SIG-M5 treated with dmso at 0.1 percent for 504 hours (cell line): ENCODE data around the gene ZNF532.
A peak's percentile ranks its signal among the peaks of the same experiment; 100 is the strongest.
"Not testable (repeated sequence)": the region's sequence is repeated elsewhere in the genome, so short reads cannot be mapped to it uniquely, and the experiment has no call there.

Source experiments
- DNase-seq: peaks from one replicate; lab custom pipeline; 2025; ENCODE audit not compliant: unreplicated experiment; lab: John Stamatoyannopoulos, UW

ZNF532 gene

DNA sequence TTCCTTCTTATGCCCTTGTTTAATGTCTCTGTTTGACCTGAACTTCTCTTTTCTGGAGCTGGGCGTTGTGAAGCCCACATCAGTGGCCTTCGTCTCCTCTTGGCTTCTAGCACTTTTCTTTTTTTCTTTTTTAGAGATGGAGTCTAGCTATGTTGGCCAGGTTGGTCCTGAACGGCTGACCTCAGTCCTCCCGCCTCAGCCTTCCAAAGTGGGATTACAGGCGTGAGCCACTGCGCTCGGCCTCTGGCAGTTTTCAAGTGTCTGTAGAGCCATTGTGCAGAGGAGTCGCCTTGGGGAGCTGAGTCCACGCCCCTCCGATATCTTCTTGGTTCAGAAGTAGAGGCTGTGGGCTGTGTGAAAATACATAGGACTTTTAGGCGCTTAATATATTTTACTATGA, 36.5 kb downstream of the ZNF532 start:
- no peak for DNase-seq

DNA sequence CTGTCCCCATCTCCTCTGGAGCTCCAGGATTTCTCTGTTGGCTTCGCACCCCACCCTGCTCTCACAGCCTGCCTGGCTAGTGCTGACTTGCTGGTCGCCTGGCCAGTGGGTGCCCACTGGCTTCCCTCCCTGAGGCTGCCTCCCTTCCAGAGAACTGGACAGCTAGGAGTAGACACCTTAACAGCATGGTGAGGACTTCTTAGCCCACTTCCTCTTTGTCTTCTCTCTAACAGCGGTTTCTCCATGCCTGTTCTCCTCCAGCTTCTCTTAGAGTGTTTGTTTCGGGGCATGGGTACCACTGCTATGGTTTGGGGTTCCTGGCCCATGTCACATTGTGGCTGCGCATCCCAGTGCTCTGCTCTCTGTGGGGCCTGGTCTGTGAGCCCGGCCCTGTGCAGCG, 37.1 kb downstream of the ZNF532 start:
- DNase-seq = no peak

DNA sequence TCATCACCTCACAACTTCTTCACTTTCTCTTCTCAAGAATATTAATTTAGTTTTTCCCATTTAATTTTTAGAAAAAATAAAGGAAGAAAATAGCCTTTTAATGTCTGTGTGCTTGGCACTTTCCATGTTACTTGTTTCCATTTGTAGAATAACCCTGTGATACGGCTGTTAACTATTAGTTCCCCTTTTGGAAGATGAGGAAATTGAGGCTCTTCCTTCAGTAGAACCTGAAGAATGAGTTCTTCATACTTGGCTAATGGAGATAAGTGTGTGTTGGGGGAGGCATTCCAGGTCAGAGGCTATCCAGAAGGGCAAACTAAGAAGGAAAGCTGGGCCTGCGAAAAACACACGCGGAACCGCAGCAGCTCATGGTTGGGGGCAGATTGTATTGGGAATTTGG, 38.3 kb downstream of the ZNF532 start:
- DNase-seq = peak; percentile 49

DNA sequence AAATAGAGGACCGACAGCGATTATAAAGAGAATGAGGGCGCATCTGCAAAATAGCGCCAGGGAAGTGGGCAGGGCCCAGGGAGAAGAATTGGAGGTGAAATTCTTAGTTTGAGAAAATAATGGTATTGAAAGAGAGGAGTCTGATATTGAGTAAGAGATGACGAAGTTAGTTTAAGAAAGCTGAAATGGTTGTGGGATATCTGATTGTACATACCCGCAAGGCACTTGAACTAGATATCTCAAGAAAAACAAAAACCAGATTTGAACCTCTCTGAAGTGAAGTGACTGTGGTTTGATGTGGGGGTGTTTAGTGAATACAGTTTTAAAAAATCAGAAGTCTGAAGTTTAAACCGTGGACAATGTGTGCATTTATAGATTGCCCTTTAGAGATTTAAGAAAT, 38.9 kb downstream of the ZNF532 start:
- no peak for DNase-seq

DNA sequence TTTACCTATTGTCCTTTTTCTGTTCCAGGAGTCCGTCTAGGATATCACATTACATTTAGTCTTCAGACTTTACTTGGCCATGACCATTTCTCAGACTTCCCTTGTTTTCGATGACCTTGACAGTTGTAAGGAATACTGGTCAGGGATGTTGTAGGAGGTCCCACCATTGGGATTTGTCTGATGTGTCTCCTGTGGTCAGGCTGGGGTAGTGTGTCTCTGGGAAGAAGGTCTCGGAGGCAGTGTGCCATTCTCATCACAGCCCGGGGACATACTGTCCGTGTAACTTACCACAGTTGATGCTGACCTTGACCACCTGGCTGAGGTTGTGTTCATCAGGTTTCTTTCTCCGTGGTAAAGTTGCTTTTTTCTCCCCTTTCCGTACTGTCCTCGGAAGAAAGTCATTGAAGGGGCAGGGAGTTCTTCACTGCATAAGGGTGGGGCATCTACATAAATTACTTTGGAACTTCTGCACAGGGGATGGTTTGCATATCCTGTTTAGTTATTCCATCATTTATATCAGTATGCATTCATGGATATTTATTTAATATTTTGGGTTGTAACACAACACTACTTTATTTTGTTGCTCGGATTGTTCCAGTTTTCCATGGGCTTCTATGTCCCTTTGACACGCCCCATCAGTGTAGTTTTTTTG, 41.2 kb downstream of the ZNF532 start:
- no peak for DNase-seq

DNA sequence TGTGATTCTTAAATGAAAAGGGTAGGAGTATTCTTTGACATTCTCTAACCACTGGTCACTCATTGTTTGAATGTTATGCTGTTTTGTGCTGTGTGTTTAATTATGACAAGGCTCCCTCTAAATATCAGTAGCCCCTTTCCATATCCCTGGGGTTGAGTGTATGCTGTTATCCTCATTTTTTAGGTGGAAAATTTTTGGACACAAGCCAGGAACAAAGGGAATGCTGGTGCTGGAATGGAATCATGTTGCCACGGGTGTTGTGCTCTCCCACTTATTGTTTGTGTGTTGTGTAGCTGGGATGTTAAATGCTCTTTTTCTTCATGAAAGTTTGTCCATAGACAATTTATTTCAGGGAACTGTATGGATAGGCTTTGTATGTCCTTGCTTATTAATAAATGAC, 43.3 kb downstream of the ZNF532 start:
- DNase-seq = no peak

DNA sequence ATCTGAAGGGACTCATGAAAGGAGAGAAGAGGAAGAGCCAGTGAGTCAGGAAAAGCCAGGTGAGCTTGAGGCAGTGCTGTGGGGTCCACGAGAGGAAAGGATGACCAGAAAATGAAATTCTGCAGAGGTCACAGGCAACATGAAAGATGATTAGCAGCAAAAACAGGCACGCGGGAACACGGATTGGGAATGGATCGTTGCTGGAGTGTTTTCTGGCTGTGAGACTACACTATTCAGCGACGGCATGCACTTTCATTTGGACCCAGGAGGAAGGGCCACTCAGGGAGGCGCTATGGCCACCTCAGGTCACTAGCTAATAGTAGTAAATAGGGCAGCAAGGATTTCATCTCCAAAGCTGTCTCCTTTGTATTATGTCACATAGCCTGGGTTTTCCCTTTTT, 44.8 kb downstream of the ZNF532 start:
- DNase-seq = no peak

DNA sequence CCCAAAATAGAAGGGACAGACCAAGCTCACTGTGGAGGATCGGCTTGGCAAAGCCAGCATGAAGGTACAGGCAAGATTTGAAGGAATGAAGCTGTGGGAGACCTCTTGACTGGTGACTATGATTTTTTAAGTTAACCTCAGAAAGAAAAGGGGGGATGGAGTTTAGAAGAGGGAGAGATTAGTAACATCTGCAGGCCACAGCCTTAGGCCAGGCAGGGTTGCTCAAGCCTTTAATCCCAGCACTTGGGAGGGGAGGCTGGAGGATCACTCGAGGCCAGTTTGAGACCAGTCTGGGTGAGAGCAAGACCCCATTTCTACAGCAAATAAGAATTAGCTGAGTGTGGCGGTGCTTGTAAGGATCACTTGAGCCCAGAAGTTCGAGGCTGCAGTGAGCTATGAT, 46.6 kb downstream of the ZNF532 start:
- no peak for DNase-seq

DNA sequence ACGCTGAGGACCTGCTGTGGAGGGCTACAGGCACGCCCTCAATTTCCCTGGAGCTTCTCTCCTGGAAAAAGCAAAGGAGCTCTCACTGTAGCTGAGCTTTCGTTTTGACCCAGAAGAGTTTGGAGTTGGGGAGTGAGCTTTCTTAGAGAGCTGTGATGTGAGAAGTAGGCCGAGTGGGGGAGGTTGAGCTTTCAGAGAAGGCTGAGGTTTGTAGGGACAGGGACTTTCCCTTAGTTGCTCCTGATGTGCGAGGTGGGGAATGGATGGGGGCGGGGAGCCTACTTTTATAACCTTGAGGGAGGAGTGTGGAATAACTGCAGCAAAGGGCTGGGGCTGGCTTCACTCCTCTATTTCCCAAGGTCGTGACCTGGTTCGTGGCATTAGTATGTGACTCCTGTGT, 47.1 kb downstream of the ZNF532 start:
- no peak for DNase-seq

DNA sequence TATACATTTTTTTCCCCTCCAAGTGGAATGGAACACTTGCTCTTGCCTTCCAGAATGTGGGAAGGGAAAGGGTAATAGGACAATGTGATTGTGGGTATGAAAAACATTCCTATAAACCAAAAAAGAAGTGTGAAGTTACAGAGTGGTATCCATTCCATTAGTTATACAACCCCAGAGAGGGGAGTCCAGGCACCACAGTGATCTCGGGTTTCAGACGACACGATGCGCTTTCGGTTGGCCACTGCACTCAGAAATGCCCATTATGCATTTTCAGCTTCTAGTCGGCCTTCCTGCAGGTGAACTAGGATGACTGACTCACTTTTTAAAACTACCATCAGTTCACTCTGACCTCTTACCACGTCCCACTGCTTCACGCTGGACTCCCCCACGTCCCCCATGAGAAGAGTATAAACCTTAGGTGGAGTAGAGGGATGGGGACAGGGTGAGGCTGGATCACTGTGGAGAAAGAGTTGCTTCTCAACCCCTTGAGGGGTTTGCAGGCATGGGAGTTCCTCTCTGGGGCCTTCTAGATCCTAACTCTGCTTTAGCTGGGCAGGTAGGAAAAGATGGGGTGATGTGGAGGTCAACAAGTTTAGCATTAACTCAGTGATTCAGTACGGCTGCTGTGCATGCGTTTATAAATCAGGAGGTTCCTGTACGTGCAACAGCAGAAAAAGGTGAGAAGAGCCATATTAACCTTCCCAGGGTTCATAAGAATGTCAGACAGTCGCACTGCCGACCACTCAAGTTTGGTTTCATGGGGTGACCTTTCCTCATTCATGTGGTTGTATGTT, 50.5 kb downstream of the ZNF532 start:
- no peak for DNase-seq

DNA sequence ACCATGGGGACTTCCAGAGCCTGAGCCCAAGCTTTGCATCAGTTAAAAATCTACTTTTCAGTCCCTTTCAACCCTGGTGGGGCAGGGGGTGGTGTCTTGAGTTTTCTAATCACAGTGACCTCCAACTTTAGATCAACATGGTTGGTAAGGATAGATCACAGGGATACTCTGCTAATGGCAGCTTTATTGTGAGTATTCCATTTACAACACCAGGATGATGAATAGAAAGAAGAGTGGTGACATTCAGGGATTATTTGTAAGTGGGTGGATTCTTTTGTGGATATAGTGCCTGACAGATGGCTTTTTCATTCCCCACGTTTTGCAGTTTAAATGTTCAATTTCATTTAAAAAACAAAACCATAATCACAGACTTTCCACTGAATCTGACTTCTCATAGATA, 51.3 kb downstream of the ZNF532 start:
- DNase-seq = no peak

DNA sequence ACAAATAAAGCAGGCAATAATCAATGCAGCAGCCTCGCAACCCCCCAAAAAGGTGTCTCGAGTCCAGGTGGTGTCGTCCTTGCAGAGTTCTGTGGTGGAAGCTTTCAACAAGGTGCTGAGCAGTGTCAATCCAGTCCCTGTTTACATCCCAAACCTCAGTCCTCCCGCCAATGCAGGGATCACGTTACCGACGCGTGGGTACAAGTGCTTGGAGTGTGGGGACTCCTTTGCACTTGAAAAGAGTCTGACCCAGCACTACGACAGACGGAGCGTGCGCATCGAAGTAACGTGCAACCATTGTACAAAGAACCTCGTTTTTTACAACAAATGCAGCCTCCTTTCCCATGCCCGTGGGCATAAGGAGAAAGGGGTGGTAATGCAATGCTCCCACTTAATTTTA, 55.3 kb downstream of the ZNF532 start:
- not testable (repeated sequence) for DNase-seq

DNA sequence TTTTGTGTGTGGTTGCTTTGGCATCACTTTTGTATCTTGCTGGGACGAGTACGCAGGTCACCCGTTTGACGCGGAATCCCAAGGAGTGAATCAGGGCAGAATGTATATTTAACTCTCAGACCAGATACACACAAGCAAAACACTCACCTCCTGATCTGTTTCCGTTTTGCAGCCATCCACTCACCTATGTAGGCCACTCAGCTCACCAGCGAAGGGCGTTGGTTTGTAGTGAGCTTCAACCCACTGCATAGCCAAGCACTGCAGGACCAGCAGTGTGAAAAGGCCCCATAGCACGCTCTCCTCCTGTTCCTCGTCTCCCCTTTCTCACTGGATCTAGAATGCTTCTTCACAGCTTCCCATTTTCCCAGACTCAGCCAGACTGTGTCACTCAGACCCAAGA, 58.3 kb downstream of the ZNF532 start:
- DNase-seq = no peak

DNA sequence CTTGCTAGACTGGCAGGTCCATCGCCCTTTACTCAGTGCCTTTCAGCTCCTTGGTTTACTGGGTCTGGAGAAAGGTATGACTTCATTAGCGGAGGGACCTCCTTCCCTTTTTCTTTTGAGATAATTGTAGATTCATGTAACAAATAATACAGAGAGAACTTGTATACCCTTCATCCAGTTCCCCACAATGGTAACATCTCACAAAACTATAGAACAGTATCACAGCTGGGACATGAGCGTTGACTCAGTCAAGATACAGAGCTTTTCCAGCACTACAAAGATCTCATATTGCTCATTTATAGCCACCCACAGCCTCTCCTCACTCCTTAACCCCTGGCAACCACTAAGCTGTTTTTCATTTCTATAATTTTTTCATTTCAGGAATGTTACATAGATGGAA, 59.8 kb downstream of the ZNF532 start:
- no peak for DNase-seq

DNA sequence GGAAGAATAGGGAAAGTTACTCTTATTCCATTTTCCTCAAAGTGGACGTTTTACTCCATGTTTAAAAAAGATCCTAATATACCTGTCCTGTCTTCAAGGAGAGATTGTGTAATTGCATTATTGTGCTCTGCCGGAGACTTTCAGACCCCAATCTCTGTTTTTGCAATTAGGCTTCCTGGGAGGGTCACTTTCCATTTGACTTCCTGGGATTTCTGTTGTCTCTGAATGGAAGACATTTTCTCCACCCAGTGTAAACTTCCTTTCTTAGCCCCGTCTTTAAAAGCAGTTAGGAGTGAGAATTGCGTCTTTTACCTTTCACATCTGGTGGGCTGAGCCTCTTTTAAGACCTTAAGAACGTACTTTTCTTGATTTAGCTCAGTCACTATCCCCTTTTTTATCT, 63.0 kb downstream of the ZNF532 start:
- DNase-seq = no peak

DNA sequence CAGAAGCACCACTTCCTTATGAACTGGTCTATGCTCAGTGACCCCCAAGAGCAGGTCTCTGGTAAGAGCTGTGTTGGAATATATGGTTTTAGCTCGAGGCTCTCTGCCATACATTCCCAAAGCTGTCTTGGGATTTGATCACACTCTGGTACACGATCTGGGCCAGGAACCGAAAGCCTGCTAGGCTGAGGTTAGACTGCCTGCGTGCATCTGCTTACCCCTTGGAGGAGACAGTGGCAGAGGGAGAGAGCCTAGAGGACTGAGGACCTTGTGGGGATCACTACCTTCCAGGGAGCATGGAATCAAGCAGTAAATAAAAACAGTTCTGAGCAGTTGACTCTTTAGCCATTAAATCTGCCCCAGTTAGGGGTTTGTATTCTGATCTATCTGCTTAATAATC, 63.7 kb downstream of the ZNF532 start:
- no peak for DNase-seq

DNA sequence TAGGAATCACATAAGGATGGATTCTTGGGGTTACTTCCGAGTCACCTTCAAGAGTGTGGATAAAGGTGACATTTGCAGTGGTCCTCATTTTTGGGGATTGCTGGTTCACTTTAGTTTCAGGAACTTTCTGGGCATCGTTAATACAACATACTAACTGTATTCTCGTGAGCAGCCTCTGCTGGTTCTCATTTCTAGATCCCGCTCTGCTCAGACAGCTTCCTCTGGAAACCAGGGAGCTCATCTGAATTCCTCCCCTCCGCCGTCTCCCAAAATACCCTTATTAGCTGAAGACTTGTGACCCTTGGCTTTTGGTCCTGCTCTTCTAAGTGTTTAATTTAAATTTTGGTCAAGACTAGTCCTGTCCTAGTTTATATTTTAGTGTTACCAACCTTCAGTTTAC, 64.5 kb downstream of the ZNF532 start:
- DNase-seq = no peak

DNA sequence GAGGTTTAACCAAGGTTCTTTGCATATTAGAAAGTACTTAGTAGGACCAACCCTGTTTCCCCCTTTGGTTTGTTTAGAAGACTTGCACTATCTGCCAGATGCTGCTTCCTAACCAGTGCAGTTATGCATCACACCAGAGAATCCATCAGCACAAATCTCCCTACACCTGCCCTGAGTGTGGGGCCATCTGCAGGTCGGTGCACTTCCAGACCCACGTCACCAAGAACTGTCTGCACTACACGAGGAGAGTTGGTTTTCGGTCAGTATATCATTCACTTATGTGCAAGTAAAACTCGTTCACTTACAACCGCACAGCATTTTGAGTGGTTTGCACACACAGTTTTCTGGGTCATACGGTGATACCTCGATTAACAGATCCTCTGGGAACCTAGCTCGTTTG, 69.7 kb downstream of the ZNF532 start:
- DNase-seq = no peak

DNA sequence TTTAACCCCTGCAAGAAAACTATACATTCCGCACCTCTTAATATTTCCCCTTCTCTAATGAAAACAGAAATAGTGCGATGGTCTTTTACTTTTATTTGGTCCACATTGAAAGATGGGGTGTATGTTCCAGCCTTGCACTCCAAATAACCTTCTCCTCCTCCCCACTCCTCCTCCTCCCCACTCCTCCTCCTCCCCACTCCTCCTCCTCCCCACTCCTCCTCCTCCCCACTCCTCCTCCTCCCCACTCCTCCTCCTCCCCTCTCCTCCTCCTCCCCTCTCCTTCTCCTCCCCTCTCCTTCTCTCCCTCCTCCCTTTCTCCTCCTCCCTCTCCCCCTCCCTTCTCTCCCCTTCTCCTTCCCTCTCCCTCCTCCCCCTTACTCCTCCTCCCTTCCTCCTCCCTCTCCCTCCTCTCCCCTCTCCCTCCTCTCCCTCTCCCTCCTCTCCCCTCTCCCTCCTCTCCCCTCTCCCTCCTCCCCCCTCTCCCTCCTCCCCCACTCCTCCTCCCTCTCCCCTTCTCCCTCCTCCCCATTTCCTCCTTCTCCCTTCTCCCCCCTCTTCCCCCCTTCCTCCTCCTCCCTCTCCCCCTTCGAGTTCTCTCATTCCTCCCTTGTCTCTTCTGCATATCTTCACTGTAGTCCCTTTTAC, 70.4 kb downstream of the ZNF532 start:
- no peak for DNase-seq

DNA sequence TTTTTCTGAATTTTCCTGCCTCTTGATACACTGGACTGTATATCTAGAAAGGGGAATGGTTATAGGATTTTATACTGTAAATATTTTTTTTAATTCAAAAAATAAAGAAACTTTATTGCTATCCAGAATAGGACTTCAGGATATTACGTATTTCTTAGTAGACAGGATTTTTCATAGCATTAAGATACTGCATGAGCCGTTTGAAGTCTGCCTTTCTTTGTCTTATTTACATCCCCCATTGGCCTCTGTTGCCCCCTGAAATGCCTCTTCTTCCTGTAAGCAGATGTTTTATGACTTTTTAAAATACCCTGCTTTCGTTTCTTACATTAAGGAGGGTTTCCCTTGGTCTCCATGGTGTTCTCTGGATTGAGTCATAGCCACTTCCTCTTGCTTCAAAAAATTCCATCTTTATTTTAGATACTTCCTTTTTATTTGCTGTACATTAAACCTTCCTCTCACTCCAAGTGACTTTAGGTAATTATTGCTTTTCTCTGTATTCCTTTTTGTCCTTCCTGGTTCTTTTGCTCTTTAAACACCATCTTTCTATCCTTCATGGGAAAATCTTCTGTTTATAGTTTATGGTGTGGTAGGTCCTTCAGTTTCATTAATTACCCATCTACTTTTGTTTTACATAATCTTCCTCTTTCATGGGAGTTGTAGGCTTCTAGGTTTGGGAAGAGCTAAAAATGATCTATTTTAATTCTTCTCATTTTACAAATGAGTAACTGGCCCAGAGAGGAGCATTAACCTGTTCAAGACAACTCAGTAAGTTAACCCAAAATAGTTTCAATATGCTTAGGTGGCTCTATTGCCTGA, 72.6 kb downstream of the ZNF532 start:
- peak; percentile 83 for DNase-seq

DNA sequence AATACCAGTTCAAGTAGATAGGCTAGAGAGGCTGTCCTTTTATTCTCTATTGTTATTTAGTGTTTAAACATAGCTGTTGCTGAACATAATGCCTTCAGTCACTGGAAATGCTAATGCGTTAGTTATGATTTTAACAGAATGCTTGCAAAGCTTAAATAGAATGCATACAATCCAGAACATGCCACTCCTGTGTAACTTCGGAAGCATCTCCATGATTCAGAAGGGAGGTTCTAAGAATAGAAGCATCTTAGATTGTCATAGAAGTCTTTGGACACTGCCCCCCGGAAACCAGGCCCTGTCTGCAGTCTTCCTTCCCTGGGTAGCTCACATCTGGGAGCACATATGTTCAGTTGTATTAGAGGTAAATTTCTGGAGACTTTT, 73.2 kb downstream of the ZNF532 start:
- DNase-seq = no peak
